GM21619 (cell line): ENCODE results near the gene HPCAL4.

ENCODE experiments used
- ATAC-seq: cut with Tn5 transposase; IDR thresholded peaks from one replicate; pipeline ENCODE4 v1.9.1; 2021; ENCODE audit not compliant: unreplicated experiment

HPCAL4 gene

DNA sequence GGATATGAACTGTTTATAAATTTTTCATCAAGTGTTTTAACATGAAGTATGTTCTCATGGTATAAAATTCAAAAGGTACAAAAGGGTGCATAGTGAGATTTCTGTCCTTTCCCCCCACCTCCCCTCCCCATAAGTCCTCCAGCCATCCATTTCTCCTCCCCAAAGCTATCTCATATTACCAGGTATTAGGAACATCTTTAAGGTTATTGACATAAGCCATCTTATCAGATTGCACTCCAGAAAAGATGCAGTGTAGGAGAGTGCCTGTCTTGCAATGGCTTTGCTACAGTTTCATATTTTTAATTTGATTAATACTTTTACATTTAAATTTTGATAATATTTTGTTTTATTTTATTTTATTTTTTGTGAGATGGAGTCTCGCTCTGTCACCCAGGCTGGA is 13.5 kb upstream of the HPCAL4 start:
- ATAC-seq, result no peak

GRCh38 chr1:39701049-39701439 is 9.8 kb upstream of the HPCAL4 start:
- ATAC-seq, result no peak

- ATAC-seq, result no peak
These were observed 9.1 kb upstream of the HPCAL4 start for GRCh38 chr1:39700348-39700747.

DNA sequence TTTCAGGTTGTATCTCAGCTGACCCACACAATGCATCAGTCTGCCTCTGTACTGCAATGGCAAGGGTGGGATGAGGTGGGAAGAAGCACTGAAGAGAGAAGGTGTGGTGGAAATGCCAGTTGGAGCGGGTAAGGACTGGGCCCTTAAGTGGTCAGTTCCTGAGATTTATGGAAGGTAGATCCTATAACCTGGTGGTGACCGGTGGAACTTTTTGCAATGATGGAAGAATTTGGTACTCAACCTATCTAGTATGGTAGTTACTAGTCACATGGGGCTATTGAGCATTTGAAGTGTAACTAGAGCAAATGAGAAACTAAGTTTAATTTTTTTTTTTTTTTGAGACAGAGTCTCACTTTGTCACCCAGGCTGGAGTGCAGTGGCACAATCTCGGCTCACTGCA is 8.2 kb upstream of the HPCAL4 start:
- no peak for ATAC-seq

DNA sequence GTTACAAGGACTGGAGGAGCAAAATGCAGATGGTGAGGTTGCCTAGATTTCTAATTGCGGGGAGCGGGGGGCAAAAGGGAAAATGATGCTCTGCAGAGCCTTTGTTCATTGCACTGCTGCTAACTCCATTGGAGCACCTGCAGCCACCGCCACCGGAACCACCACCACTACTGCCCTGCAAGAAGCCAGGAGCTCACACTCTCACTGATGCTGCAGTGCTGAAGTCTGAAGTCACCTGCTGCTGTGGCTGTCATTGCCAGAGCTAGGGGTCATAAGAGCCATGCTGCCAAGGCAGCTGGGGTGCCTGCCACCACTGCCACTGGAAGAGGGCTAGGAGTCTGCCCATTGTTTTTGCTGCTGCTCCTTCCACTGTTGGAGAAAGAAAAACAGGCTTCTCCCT is 7.3 kb upstream of the HPCAL4 start:
- no peak for ATAC-seq

DNA sequence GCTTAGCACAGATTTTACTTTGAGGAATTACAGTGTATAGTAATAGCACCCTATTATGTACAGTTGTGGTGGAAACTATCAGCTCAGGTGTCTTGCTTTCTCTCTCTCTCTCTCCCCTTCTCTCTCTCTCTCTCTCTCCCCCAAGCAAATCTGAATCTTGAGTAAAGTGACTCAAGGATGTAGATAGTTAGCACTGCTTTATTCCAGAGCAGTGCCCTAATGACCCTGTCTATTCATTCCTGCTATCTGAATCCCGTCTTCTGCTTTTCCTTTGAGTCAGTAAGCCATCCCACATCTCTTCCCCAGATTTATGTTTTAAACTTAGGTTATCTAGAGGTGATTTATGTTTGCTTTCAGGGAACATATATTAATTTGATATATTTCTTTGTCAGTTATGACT is 5.2 kb upstream of the HPCAL4 start:
- ATAC-seq, result no peak

- ATAC-seq, result no peak
These were observed 3.8 kb upstream of the HPCAL4 start for GRCh38 chr1:39695016-39695415.

DNA sequence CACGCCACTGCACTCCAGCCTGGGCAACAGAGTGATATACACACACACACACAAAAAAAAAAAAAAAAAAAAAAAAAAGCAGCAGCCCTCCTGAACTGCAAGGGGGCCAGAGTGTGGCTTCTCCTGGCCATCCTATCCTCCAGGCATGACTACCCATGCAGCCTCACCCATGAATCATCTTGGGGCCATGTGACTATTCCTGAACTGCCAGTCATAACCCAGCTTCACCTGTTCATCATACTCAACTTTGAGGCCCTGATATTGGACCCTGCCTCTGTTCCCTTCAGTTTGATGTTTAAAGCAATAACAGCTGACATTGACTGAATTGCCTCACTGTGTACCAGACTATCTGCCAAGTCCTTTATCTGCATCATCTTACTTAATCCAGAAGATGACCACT is 2.8 kb upstream of the HPCAL4 start:
- ATAC-seq, result no peak

DNA sequence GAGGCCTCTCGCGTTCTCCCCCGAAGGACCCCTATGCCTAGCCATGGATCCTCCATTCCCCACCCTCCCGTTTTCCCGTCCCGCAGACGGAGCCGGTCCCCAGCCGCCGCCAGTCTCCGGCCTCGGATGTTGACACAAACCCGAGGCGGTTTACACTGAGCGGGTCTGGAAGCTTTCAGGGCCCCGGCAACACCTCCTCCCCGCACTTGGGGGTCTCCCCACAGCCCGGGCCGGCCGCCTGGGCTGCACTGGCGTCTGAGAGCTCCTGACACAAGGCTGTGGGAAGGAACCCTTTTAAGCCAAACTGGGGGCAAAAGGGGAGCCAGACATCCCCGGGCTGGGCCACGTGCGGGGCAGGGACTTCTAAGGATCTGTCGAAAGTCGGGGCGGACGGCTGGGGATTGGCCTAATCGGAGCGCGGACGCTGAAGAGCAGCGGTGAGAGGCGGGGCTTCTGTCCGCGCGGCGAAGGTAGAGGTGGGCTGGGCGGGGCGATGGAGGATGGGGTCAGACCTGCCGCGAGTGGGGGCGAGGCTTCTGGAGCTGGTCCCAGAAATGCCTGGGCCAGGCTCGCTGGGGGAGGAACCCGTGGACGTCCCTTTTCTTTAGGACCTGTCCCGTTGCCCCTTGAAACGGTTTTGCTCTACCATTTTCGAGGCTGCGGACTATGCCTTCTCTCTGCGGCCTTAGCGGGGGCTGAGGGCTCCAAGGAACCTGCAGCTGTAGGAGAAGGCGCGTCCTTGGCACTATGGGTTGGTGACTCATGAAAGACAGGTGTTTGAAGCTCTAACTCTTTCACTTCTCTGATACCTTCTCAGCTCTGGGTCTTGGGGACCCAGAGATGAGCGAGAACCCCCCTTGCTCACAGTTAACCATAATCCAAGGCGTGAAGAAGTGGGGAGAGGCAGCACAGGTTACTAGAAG is 1.2 kb upstream of the HPCAL4 start:
- no peak for ATAC-seq

GRCh38 chr1:39690794-39691382 is 345 bp downstream of the HPCAL4 start:
- no peak for ATAC-seq

DNA sequence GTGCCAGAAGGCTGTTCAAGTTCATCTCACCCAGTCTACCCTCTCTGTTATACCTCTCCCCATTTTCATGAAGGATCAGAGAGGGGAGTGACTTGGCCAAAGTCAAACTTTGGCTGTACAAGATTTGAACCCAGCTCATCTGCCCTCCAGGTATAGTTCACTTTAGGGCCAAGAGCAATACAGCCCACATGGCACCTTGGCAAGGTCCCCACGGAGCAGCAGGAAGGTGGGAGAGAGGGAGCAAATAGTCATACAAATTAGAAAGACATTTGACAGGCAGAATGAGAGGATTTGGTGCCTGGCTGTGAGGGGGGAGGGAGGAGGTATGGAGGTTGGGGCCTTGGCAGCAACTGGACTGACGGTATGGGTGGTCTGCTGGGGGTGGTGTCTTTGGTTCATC is 1.0 kb downstream of the HPCAL4 start:
- ATAC-seq, result no peak

GRCh38 chr1:39689635-39690034 is 1.6 kb downstream of the HPCAL4 start:
- no peak for ATAC-seq

GRCh38 chr1:39689214-39689613 is 2.0 kb downstream of the HPCAL4 start:
- no peak for ATAC-seq

DNA sequence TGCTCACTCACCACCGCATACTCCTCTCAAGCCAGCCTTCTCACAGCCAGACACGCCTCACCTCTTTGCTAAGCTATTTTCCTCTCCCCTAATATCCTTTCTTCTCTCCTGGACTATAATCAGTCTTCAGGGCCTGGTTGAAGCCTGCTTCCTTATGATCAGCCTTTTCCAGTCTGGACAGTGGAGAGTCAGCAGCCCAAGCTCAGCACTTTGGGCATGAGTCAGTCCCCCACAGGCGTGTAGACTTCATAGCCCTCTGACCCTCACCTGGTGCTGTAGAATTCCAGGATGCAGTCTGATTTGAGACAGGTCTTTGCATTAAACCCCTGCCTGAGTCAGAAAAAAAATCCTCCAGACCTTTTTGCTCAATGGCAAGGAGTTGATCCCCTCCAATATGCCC is 2.5 kb downstream of the HPCAL4 start:
- no peak for ATAC-seq

DNA sequence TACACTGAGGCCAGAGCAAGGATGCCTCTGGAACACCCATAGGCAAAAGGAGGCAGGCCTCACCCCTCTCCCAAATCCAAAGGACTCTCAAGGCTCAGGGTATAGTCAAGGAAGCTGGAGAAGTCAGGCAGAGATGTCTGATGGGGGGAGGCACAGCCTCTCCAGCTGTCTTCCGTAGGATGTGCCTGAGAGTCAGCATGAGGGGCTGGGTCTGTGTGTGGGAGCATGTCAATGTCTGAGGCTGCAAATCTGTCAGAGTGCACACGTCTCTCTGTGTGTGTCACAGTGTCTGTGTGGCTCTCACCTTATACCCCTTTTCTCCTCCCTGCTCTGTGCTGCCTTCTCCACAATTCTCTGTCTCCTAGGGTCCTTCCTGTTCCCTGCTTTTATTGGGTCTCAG is 4.0 kb downstream of the HPCAL4 start:
- ATAC-seq, result no peak

- ATAC-seq, result no peak
These were observed 6.2 kb downstream of the HPCAL4 start for GRCh38 chr1:39685071-39685470.

DNA sequence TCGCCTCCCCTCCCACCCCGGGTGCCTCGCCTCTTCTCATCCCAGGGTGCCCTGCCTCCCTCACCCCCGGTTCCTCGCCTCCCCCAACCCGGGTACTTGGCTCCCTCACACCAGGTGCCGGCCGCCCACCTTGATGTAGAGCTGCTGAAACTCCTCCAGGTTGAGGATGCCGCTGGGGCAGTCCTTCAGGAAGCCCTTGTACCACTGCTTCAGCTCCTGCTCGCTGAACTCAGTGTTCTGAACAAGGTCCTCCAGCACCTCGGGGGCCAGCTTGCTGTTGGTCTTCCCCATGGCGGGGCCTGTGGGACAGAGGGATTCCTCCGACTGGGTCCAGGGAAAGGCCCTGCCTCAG is 6.9 kb downstream of the HPCAL4 start:
- ATAC-seq, result no peak

DNA sequence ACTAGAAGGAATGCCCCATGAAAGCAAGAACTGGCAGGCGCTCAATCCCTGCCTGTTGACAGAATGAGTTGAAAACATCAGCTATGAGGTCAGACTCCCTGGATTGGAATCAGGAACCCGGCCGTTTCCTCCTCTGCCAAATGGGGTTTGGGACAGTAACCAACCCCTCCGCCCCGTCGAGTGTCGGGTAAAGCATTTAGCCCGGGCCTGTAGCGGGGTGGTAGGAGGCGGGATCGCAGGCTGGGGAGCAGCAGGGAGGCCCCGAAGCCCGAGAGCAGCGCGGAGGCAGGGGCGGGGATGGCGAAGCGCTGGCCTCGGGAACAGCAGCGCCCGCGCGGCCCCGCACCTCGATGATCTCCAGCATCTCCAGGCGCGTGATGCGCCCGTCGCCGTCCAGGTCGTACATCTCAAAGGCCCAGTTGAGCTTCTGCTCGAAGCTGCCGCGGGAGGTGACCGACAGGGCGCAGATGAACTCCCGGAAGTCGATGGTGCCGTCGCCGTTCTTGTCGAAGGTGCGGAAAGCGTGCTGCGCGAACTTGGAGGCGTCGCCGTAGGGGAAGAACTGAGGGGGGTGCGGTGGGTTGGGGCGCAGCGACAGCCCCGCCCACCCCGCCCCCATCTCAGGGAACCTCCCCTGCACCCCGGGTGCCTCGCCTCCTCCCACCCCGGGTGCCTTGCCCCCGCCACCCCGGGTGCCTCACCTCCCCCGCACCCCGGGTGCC is 7.5 kb downstream of the HPCAL4 start:
- ATAC-seq, result no peak

DNA sequence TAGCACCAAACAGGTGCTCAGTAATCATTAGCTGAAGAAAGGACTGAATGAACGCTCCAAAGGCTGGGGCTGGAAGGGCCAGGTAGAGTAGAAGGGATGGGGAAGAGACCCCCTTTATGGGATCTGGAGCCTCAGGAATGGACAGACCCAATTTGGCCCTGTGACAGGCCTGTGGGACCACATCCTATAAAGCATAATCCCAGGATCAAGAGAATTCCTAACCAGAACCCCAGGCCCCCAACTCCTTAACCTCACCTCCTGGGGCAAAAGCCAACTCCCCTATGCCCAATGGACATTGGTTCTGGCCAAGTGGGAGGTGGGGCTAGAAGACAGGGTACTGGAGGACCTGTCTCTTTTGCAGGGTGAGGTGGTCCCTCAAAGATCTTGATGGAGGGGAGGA is 9.2 kb downstream of the HPCAL4 start:
- no peak for ATAC-seq

GRCh38 chr1:39681294-39681693 is 9.9 kb downstream of the HPCAL4 start:
- no peak for ATAC-seq

- no peak for ATAC-seq
These were observed 10.5 kb downstream of the HPCAL4 start for GRCh38 chr1:39680751-39681150.

GRCh38 chr1:39679821-39680220 is 11.4 kb downstream of the HPCAL4 start:
- no peak for ATAC-seq
